Tongue (tissue), 2 donors: ENCODE measurements around the gene H2AZ2. TPM values are rescaled to one million over a fixed set of nuclear protein-coding genes. Genes with fewer than 3 reads are reported as not detected.
A peak's percentile ranks its signal among the peaks of the same experiment; 100 is the strongest.
"Not testable (repeated sequence)": the region's sequence is repeated elsewhere in the genome, so short reads cannot be mapped to it uniquely, and the experiment has no call there.

Source experiments
- DNase-seq: peaks from one replicate; pipeline ENCODE4 v3.0.0-alpha.2; 2015
- total RNA-seq: library from RNA; depleted of rRNA; stranded (reverse); fragments of >200 nt; gene quantifications from one replicate; pipeline ENCODE4 v1.2.3, GENCODE V29; 2014

H2AZ2 gene
- total RNA-seq, 1 donor from 2014 or later = 165 TPM

- DNase-seq = no peak
These were observed 36.3 kb downstream of the H2AZ2 start for GRCh38 chr7:44811571-44811970.

GRCh38 chr7:44811093-44811492, 36.8 kb downstream of the H2AZ2 start:
- no peak for DNase-seq

- no peak for DNase-seq
These were observed 38.9 kb downstream of the H2AZ2 start for GRCh38 chr7:44808914-44809393.

GRCh38 chr7:44805950-44806349, 41.9 kb downstream of the H2AZ2 start:
- DNase-seq = no peak

- DNase-seq = not testable (repeated sequence)
These were observed 43.9 kb downstream of the H2AZ2 start for GRCh38 chr7:44803828-44804519.

- DNase-seq = no peak
These were observed 45.4 kb downstream of the H2AZ2 start for GRCh38 chr7:44802418-44803025.

GRCh38 chr7:44801890-44802289, 46.0 kb downstream of the H2AZ2 start:
- no peak for DNase-seq

- no peak for DNase-seq
These were observed 47.9 kb downstream of the H2AZ2 start for GRCh38 chr7:44799939-44800338.

- no peak for DNase-seq
These were observed 49.1 kb downstream of the H2AZ2 start for GRCh38 chr7:44798649-44799305.

GRCh38 chr7:44797329-44798258, 50.3 kb downstream of the H2AZ2 start:
- DNase-seq = peak; percentile 96

GRCh38 chr7:44796504-44797328, 51.2 kb downstream of the H2AZ2 start, which contains the start of gene PPIA:
TSS of gene PPIA (plus strand) at chr7:44796681. CDS start at chr7:44796725, 44 bp downstream.
- peak; percentile 99 for DNase-seq

- DNase-seq = no peak
These were observed 51.8 kb downstream of the H2AZ2 start for GRCh38 chr7:44796034-44796503.

GRCh38 chr7:44794331-44794730, 53.6 kb downstream of the H2AZ2 start:
- DNase-seq = no peak

GRCh38 chr7:44793919-44794318, 54.0 kb downstream of the H2AZ2 start:
- no peak for DNase-seq

- DNase-seq = no peak
These were observed 56.3 kb downstream of the H2AZ2 start for GRCh38 chr7:44791278-44792219.

GRCh38 chr7:44789990-44790389, 57.9 kb downstream of the H2AZ2 start:
- DNase-seq = no peak

GRCh38 chr7:44787762-44788161, 60.1 kb downstream of the H2AZ2 start:
- no peak for DNase-seq

GRCh38 chr7:44787041-44787440, 60.8 kb downstream of the H2AZ2 start:
- DNase-seq = no peak

GRCh38 chr7:44785218-44785617, 62.7 kb downstream of the H2AZ2 start:
- not testable (repeated sequence) for DNase-seq

- no peak for DNase-seq
These were observed 63.5 kb downstream of the H2AZ2 start for GRCh38 chr7:44784364-44784763.
